Hippocampal formation (tissue), 2 donors: ENCODE measurements around the gene B3GNT4.
"Not testable (repeated sequence)": the region's sequence is repeated elsewhere in the genome, so short reads cannot be mapped to it uniquely, and the experiment has no call there.

Source experiments
- DNase-seq, 2 donors: peaks; one replicate each; lab custom pipeline; 2025; lab: John Stamatoyannopoulos, UW

Gene B3GNT4

GRCh38 chr12:122189626-122190475 lies 13.7 kb upstream of the B3GNT4 start:
- DNase-seq: no peak

- DNase-seq: no peak
These were observed 12.5 kb upstream of the B3GNT4 start for GRCh38 chr12:122190842-122191668.

- DNase-seq: no peak
These were observed 11.1 kb upstream of the B3GNT4 start for GRCh38 chr12:122192441-122192840.

GRCh38 chr12:122194804-122195203 lies 8.7 kb upstream of the B3GNT4 start:
- no peak for DNase-seq

GRCh38 chr12:122195405-122195804 lies 8.1 kb upstream of the B3GNT4 start:
- no peak for DNase-seq

- DNase-seq: no peak
These were observed 5.9 kb upstream of the B3GNT4 start for GRCh38 chr12:122197612-122197966.

- DNase-seq: no peak
These were observed 3.8 kb upstream of the B3GNT4 start for GRCh38 chr12:122199484-122200355.

- no peak for DNase-seq
These were observed 2.9 kb upstream of the B3GNT4 start for GRCh38 chr12:122200541-122201175.

GRCh38 chr12:122201381-122201780 lies 2.1 kb upstream of the B3GNT4 start:
- no peak for DNase-seq

GRCh38 chr12:122202017-122202416 lies 1.5 kb upstream of the B3GNT4 start:
- DNase-seq: no peak

GRCh38 chr12:122202811-122203210 lies 698 bp upstream of the B3GNT4 start:
- not testable (repeated sequence) for DNase-seq

- DNase-seq: no peak
These were observed 901 bp downstream of the B3GNT4 start for GRCh38 chr12:122204167-122205052.

- DNase-seq: no peak
These were observed 1.8 kb downstream of the B3GNT4 start for GRCh38 chr12:122205053-122205925.

GRCh38 chr12:122206111-122206881 lies 2.8 kb downstream of the B3GNT4 start:
- DNase-seq: no peak

GRCh38 chr12:122206976-122207375 lies 3.5 kb downstream of the B3GNT4 start:
- no peak for DNase-seq

GRCh38 chr12:122207391-122207790 lies 3.9 kb downstream of the B3GNT4 start:
- no peak for DNase-seq

GRCh38 chr12:122208073-122208820 lies 4.7 kb downstream of the B3GNT4 start:
- no peak for DNase-seq

GRCh38 chr12:122215771-122216170 lies 12.3 kb downstream of the B3GNT4 start:
- DNase-seq: no peak
